ENCODE measurements around the gene LRRC10B.
"Not testable (repeated sequence)": the region's sequence is repeated elsewhere in the genome, so short reads cannot be mapped to it uniquely, and the experiment has no call there.

Gene LRRC10B

GRCh38 chr11:61476371-61476770, 32.2 kb upstream of the LRRC10B start:
- Histone ChIP-seq H3K27me3 (ENCODE audit: control insufficient read depth, insufficient read depth, low read length) (no peaks in the 10 kb centered on the region), H2AFZ (no peak overlapping the region), H3K27ac (no peak overlapping the region), H3K4me3 (ENCODE audit: low read depth, low read length) (no peak overlapping the region), H3K9me3 (ENCODE audit: control insufficient read depth, low read length) (no peaks in the 10 kb centered on the region), H3K9ac (no peak overlapping the region), H3K36me3 (ENCODE audit: control insufficient read depth, insufficient read depth, low read length) (no peaks in the 10 kb centered on the region), H3K79me2 (no peaks in the 10 kb centered on the region), H3K4me1 (no peaks in the 10 kb centered on the region), H3K4me2 (ENCODE audit: low read length) (no peak overlapping the region)
- no peak for TF ChIP-seq CTCF (IDR thresholded peaks at IDR 0.05)

GRCh38 chr11:61477126-61477525, 31.4 kb upstream of the LRRC10B start:
- no peak overlapping the region for H3K9ac ChIP-seq
- H3K9me3 ChIP-seq (ENCODE audit: control insufficient read depth, low read length), result no peaks in the 10 kb centered on the region
- no peaks in the 10 kb centered on the region for H3K36me3 ChIP-seq (ENCODE audit: control insufficient read depth, insufficient read depth, low read length)
- H3K27me3 ChIP-seq (ENCODE audit: control insufficient read depth, insufficient read depth, low read length), result no peaks in the 10 kb centered on the region
- no peak overlapping the region for H2AFZ ChIP-seq
- H3K4me2 ChIP-seq (ENCODE audit: low read length), result no peak overlapping the region
- no peaks in the 10 kb centered on the region for H3K4me1 ChIP-seq
- no peaks in the 10 kb centered on the region for H3K79me2 ChIP-seq
- no peak for TF ChIP-seq CTCF (IDR thresholded peaks at IDR 0.05)
- no peak overlapping the region for H3K27ac ChIP-seq
- no peak overlapping the region for H3K4me3 ChIP-seq (ENCODE audit: low read depth, low read length)

GRCh38 chr11:61477727-61478148, 30.8 kb upstream of the LRRC10B start:
- no peak overlapping the region for H3K27ac ChIP-seq
- no peaks in the 10 kb centered on the region for H3K4me1 ChIP-seq
- no peaks in the 10 kb centered on the region for H3K27me3 ChIP-seq (ENCODE audit: control insufficient read depth, insufficient read depth, low read length)
- no peak overlapping the region for H3K9ac ChIP-seq
- no peaks in the 10 kb centered on the region for H3K79me2 ChIP-seq
- H3K36me3 ChIP-seq (ENCODE audit: control insufficient read depth, insufficient read depth, low read length), result no peaks in the 10 kb centered on the region
- H3K4me2 ChIP-seq (ENCODE audit: low read length), result no peak overlapping the region
- H3K4me3 ChIP-seq (ENCODE audit: low read depth, low read length), result no peak overlapping the region
- TF ChIP-seq CTCF (IDR thresholded peaks at IDR 0.05), result peak; percentile 85
- H3K9me3 ChIP-seq (ENCODE audit: control insufficient read depth, low read length), result no peaks in the 10 kb centered on the region
- H2AFZ ChIP-seq, result no peak overlapping the region

- not testable (repeated sequence) for H3K4me3 ChIP-seq (ENCODE audit: low read depth, low read length); H3K79me2 ChIP-seq; H3K9me3 ChIP-seq (ENCODE audit: control insufficient read depth, low read length); H3K27ac ChIP-seq; H2AFZ ChIP-seq; H3K9ac ChIP-seq; H3K27me3 ChIP-seq (ENCODE audit: control insufficient read depth, insufficient read depth, low read length); H3K36me3 ChIP-seq (ENCODE audit: control insufficient read depth, insufficient read depth, low read length); H3K4me2 ChIP-seq (ENCODE audit: low read length); H3K4me1 ChIP-seq
Observed at GRCh38 chr11:61479360-61480058, 29.0 kb upstream of the LRRC10B start.

- no peaks in the 10 kb centered on the region for H3K36me3 ChIP-seq (ENCODE audit: control insufficient read depth, insufficient read depth, low read length)
- no peak overlapping the region for H3K27ac ChIP-seq
- H3K4me2 ChIP-seq (ENCODE audit: low read length), result no peak overlapping the region
- no peaks in the 10 kb centered on the region for H3K27me3 ChIP-seq (ENCODE audit: control insufficient read depth, insufficient read depth, low read length)
- no peaks in the 10 kb centered on the region for H3K79me2 ChIP-seq
- H3K4me1 ChIP-seq, result no peaks in the 10 kb centered on the region
- H3K4me3 ChIP-seq (ENCODE audit: low read depth, low read length), result no peak overlapping the region
- H2AFZ ChIP-seq, result peak overlapping the region; percentile 15
- no peak overlapping the region for H3K9ac ChIP-seq
- no peak for TF ChIP-seq CTCF (IDR thresholded peaks at IDR 0.05)
- H3K9me3 ChIP-seq (ENCODE audit: control insufficient read depth, low read length), result no peaks in the 10 kb centered on the region
Observed at GRCh38 chr11:61480261-61480993, 28.1 kb upstream of the LRRC10B start.

Data from parathyroid adenoma (tissue), 2 donors.